Activated T-cell treated with anti-CD3 and anti-CD28 coated beads, Interleukin-2, amount 50 U/mL, for 72 hours (primary cell): ENCODE measurements around the gene IGF2R. TPM values are rescaled to one million over a fixed set of nuclear protein-coding genes. Genes with fewer than 3 reads are reported as not detected.

Source experiments
- ATAC-seq, 2 donors: fragments of 150-1000 bp; cut with Tn5 transposase; replicated peaks in 1 of 2; 2 replicates each; pipeline ENCODE4 v1.10.0; 2021; ENCODE audit warnings: moderate library complexity in 2 of 2, mild to moderate bottlenecking in 1 of 2
- DNase-seq, 2 donors: peaks; one replicate each; pipeline ENCODE4 v3.0.0; 2021 to 2022; ENCODE audit warnings: mixed read lengths in 1 of 2
- H3K27ac Mint-ChIP-seq: one replicate; pipeline ENCODE4 v1.8.0; 2022; ENCODE audit warnings: mild to moderate bottlenecking, moderate library complexity, mixed read lengths
- H3K27me3 Mint-ChIP-seq: one replicate; pipeline ENCODE4 v1.8.0; 2022; ENCODE audit warnings: low read depth, mixed read lengths
- H3K36me3 Mint-ChIP-seq, 2 donors: one replicate each; pipeline ENCODE4 v1.8.0; 2022; ENCODE audit warnings: mixed read lengths in 2 of 2, mild to moderate bottlenecking in 1 of 2; ENCODE audit not compliant: insufficient read depth in 2 of 2
- H3K4me1 Mint-ChIP-seq: one replicate; pipeline ENCODE4 v1.8.0; 2022; ENCODE audit warnings: low read depth, mixed read lengths
- H3K4me3 Mint-ChIP-seq, 2 donors: one replicate each; pipeline ENCODE4 v1.8.0; 2022; ENCODE audit warnings: mild to moderate bottlenecking in 2 of 2, mixed read lengths in 2 of 2, moderate library complexity in 2 of 2
- H3K9me3 Mint-ChIP-seq, 2 donors: one replicate each; pipeline ENCODE4 v1.8.0; 2022; ENCODE audit warnings: mixed read lengths in 2 of 2
- total RNA-seq, 2 donors: library from RNA; stranded (reverse); gene quantifications; one replicate each; pipeline ENCODE4 v1.2.3, GENCODE V29; 2022

IGF2R gene
- total RNA-seq, 2 donors from 2014 or later, result 68.9 to 83.6 TPM

DNA sequence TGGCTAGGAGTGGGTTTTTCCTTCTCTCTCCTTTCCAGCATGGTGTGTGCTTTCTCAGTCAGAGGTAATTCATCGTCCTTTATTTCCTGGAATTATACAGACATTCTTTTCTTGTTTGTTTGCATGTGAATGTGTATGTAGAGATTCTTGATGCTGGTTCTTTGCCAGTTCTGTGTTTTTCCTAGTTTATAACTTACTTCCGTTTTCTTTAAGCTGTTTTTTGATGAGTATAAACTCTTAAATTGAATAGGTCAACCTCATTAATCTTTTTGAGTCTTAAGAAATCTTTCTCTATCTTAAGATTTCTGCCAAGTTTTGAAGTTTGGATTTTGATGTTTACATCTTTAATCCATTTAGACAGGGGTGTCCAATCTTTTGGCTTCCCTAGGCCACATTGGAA, 38.7 kb downstream of the IGF2R start:
- Mint-ChIP-seq H3K9me3 (no peaks in the 10 kb centered on the region), H3K27ac (no peak overlapping the region), H3K27me3 (no peaks in the 10 kb centered on the region), H3K4me3 (no peak overlapping the region), H3K36me3 (peaks cover 12 to 27% of the 10 kb centered on the region in 2 donors), H3K4me1 (peaks cover 24% of the 10 kb centered on the region)
- DNase-seq (no peak), ATAC-seq (no peak)

DNA sequence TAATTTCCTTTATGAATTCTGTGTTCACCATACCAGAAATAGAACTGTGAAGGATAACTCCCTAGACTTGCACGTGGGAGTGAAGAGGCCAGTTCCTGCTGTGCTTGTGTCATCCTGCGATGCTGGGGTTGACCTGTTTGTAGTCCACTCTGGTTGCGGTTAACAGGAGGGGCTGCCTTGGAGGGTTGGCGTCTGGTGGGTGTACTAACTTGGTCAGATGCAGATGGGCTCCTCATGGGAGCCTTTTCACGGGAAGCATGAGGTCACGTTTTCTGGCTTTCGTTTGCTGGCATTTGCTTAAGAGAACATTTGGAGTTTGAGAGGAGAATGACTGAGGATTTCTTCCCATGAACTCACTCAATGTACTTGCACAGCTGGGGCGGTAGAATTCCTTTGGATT, 41.2 kb downstream of the IGF2R start:
- Mint-ChIP-seq H3K9me3 (no peaks in the 10 kb centered on the region), H3K4me1 (peaks cover 37% of the 10 kb centered on the region), H3K36me3 (peaks cover 11 to 26% of the 10 kb centered on the region in 2 donors), H3K27ac (no peak overlapping the region), H3K4me3 (no peak overlapping the region), H3K27me3 (no peaks in the 10 kb centered on the region)
- no peak for DNase-seq
- ATAC-seq, result no peak

DNA sequence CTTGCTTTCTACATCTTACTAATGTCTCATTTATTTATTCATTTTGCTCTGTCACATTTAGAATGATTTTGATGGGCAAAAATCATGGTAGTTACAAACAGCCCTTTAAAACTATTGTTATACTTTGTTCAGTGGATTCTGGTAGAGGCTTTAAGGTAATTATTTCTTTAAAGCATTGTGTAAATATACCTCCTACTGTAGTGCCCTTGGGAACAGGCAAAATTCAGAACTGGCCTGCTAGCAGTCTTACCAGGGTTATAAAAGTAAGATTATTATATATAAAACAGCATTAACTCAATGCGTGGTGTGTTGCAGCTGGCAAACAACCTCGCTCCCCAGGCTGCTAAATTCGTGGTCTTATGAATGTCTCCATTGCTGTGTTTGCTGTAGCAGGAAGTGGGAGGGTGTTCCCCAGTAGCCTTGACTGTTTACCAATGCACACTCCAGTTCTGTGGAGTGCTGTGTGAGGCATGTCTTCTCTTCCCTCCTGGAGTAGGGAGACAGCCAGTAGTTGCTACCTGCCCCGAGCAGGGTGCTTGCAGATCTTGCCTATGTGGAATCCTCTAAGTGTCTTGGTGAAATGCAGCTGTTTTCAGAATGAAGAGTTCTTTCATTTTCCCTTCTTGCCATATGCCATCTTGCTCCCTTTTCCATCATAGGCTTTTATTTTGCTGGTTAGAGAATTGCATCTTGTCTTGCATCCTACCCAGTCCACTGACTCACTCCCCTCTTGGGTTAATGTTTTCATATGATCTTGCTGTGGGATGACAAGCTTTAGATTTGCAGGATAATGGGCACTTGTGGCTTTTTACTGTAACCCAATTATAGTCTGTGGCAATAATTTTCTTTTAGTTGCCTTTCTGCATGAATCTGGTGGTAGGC, 45.3 kb downstream of the IGF2R start:
- DNase-seq (no peak), ATAC-seq (peak; percentile 22 to 37)
- Mint-ChIP-seq H3K36me3 (peaks cover 17 to 26% of the 10 kb centered on the region in 2 donors), H3K4me1 (peaks cover 52% of the 10 kb centered on the region), H3K9me3 (no peaks in the 10 kb centered on the region), H3K27ac (peak overlapping the region; percentile 81), H3K27me3 (no peaks in the 10 kb centered on the region), H3K4me3 (peak overlapping the region; percentile 59 to 66)

- peak overlapping the region; percentile 59 to 66 for H3K4me3 Mint-ChIP-seq
- no peaks in the 10 kb centered on the region for H3K9me3 Mint-ChIP-seq
- H3K27me3 Mint-ChIP-seq, result no peaks in the 10 kb centered on the region
- no peak for ATAC-seq
- H3K27ac Mint-ChIP-seq, result peak overlapping the region; percentile 36
- H3K4me1 Mint-ChIP-seq, result peaks cover 52% of the 10 kb centered on the region
- peaks cover 17 to 22% of the 10 kb centered on the region in 2 donors for H3K36me3 Mint-ChIP-seq
- no peak for DNase-seq
Observed at GRCh38 chr6:160014869-160015182, 45.9 kb downstream of the IGF2R start.

GRCh38 chr6:160015778-160016684, 47.1 kb downstream of the IGF2R start:
- DNase-seq (peak; percentile 26 to 53), ATAC-seq (peak; percentile 86 to 92)
- peak overlapping the region; percentile 45 to 59 for H3K4me3 Mint-ChIP-seq
- H3K36me3 Mint-ChIP-seq, result peaks cover 17 to 22% of the 10 kb centered on the region in 2 donors
- H3K27ac Mint-ChIP-seq, result peak overlapping the region; percentile 24
- peaks cover 52% of the 10 kb centered on the region for H3K4me1 Mint-ChIP-seq
- no peaks in the 10 kb centered on the region for H3K9me3 Mint-ChIP-seq
- no peaks in the 10 kb centered on the region for H3K27me3 Mint-ChIP-seq

DNA sequence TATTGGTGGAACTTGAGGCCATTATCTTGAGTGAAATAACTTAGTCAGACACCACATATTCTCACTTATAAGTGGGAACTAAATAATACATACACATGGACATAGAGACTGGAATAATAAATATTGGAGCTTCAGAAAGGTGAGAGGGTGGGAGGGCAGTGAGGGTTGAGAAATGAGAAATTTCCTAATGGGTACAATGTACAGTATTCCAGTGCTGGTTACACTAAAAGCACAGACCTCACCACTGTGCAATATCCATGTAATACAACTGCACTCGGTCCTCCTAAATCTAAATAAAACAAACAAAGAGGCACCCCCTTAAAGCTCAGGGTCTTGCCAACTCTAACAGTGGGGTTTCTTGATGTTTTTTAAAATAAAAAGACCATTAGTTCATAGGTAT, 53.2 kb downstream of the IGF2R start:
- Mint-ChIP-seq H3K4me3 (no peak overlapping the region), H3K36me3 (peaks cover 5 to 8% of the 10 kb centered on the region in 2 donors), H3K27ac (no peak overlapping the region), H3K9me3 (no peaks in the 10 kb centered on the region), H3K4me1 (peaks cover 10% of the 10 kb centered on the region), H3K27me3 (no peaks in the 10 kb centered on the region)
- ATAC-seq (no peak), DNase-seq (no peak)

- peaks cover 3 to 7% of the 10 kb centered on the region in 2 donors for H3K36me3 Mint-ChIP-seq
- H3K27ac Mint-ChIP-seq, result no peak overlapping the region
- H3K4me3 Mint-ChIP-seq, result no peak overlapping the region
- H3K9me3 Mint-ChIP-seq, result no peaks in the 10 kb centered on the region
- ATAC-seq (no peak), DNase-seq (no peak)
- H3K4me1 Mint-ChIP-seq, result peaks cover 8% of the 10 kb centered on the region
- H3K27me3 Mint-ChIP-seq, result no peaks in the 10 kb centered on the region
Observed at GRCh38 chr6:160022793-160023192, 53.9 kb downstream of the IGF2R start.

DNA sequence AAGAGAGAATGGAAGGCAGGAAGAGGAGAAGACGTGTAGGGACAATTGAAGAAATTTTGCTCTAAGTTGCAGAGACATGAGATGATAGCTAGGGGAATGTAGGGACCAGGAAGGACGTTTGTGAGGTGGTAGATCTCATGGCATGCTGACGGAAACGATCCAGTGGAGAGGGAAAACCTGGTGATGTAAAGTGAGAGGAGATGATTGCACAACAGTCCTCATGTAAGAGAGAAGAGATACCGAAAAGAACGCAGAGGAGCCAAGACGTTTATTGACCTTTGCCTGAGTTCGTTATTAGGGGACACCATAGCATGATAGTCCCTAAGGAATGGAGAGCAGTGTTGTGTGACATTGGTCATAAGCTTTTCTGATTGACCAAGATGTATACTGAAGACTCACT, 55.3 kb downstream of the IGF2R start:
- peaks cover 7% of the 10 kb centered on the region for H3K4me1 Mint-ChIP-seq
- H3K36me3 Mint-ChIP-seq, result peaks cover 3 to 4% of the 10 kb centered on the region in 2 donors
- no peak overlapping the region for H3K4me3 Mint-ChIP-seq
- H3K9me3 Mint-ChIP-seq, result no peaks in the 10 kb centered on the region
- H3K27me3 Mint-ChIP-seq, result no peaks in the 10 kb centered on the region
- no peak overlapping the region for H3K27ac Mint-ChIP-seq
- no peak for ATAC-seq
- no peak for DNase-seq

GRCh38 chr6:160027076-160027475, 58.2 kb downstream of the IGF2R start:
- no peaks in the 10 kb centered on the region for H3K9me3 Mint-ChIP-seq
- no peak overlapping the region for H3K4me3 Mint-ChIP-seq
- H3K36me3 Mint-ChIP-seq, result peaks cover 11 to 15% of the 10 kb centered on the region in 2 donors
- H3K27me3 Mint-ChIP-seq, result no peaks in the 10 kb centered on the region
- DNase-seq (no peak), ATAC-seq (no peak)
- peaks cover 7% of the 10 kb centered on the region for H3K4me1 Mint-ChIP-seq
- H3K27ac Mint-ChIP-seq, result no peak overlapping the region

- Mint-ChIP-seq H3K9me3 (no peaks in the 10 kb centered on the region), H3K27ac (no peak overlapping the region), H3K36me3 (peaks cover 11 to 15% of the 10 kb centered on the region in 2 donors), H3K4me3 (no peak overlapping the region), H3K4me1 (peaks cover 7% of the 10 kb centered on the region), H3K27me3 (no peaks in the 10 kb centered on the region)
- ATAC-seq (peak in 1 of 2 donors; percentile 5), DNase-seq (no peak)
Observed at GRCh38 chr6:160027931-160028330, 59.0 kb downstream of the IGF2R start.

DNA sequence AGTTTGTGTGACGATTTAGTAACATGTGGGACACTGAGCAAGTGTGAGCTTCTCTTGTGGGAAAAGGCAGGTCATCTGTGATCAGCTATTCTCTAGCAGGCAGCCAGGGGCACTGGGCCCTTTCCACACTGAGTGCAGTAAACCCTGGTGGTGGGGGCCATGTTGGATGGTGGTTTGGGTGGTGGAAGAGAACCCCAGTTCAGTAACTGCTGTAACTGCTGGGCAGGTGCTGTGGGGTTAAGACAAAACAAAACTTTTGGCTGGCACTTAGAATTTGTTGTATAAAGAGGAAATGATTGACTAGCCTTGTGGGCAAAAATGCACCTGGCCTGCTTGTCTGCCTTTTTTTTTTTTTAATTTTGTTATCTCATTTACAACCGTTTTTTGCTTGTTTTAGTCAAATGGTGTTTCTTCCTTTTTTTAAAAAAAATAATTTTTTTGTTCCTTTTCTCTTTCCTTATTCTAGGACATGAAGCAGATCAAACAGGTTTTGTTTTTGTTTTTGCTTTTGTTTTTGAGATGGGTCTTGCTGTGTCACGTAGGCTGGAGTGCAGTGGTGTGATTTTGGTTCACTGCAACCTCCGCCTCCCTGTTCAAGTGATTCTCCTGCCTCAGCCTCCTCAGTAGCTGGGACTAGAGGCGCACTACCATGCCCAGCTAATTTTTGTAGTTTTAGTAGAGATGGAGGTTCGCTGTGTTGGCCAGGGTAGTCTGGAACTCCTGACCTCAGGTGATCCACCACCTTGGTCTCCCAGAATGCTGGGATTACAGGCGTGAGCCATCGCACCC, 59.8 kb downstream of the IGF2R start:
- H3K36me3 Mint-ChIP-seq, result peaks cover 14 to 20% of the 10 kb centered on the region in 2 donors
- no peaks in the 10 kb centered on the region for H3K9me3 Mint-ChIP-seq
- H3K27ac Mint-ChIP-seq, result no peak overlapping the region
- ATAC-seq (peak; percentile 81 to 89), DNase-seq (peak; percentile 42 to 52)
- H3K4me3 Mint-ChIP-seq, result no peak overlapping the region
- H3K4me1 Mint-ChIP-seq, result peaks cover 7% of the 10 kb centered on the region
- H3K27me3 Mint-ChIP-seq, result no peaks in the 10 kb centered on the region

- H3K27ac Mint-ChIP-seq, result no peak overlapping the region
- H3K27me3 Mint-ChIP-seq, result no peaks in the 10 kb centered on the region
- DNase-seq (no peak), ATAC-seq (no peak)
- peaks cover 7% of the 10 kb centered on the region for H3K4me1 Mint-ChIP-seq
- peaks cover 14 to 21% of the 10 kb centered on the region in 2 donors for H3K36me3 Mint-ChIP-seq
- no peaks in the 10 kb centered on the region for H3K9me3 Mint-ChIP-seq
- H3K4me3 Mint-ChIP-seq, result no peak overlapping the region
Observed at GRCh38 chr6:160029525-160029924, 60.6 kb downstream of the IGF2R start.
